ENCODE data around the gene TXNRD2. TPM values are rescaled to one million over a fixed set of nuclear protein-coding genes. Genes with fewer than 3 reads are reported as not detected.

TXNRD2 gene
- total RNA-seq, 1 donor from 2014 or later: 0.19 TPM

GRCh38 chr22:19863571-19863970, 78.0 kb downstream of the TXNRD2 start:
- H3K36me3 Mint-ChIP-seq: peaks cover 3% of the 10 kb centered on the region
- H3K9ac ChIP-seq: no peak overlapping the region

GRCh38 chr22:19862619-19863246, 78.9 kb downstream of the TXNRD2 start:
- H4K20me1 ChIP-seq (ENCODE audit: low read depth): peaks cover 5% of the 10 kb centered on the region
- no peak overlapping the region for H2AFZ ChIP-seq (replicated peaks)
- no peak overlapping the region for H3K27ac ChIP-seq
- peaks cover 5% of the 10 kb centered on the region for H3K36me3 Mint-ChIP-seq
- H3K27me3 Mint-ChIP-seq (ENCODE audit: insufficient read depth, low read depth): no peaks in the 10 kb centered on the region
- H3K9me3 ChIP-seq (ENCODE audit: low read depth): no peaks in the 10 kb centered on the region
- H3K9ac ChIP-seq: no peak overlapping the region
- no peaks in the 10 kb centered on the region for H3K4me1 Mint-ChIP-seq
- TF ChIP-seq CTCF (IDR thresholded peaks at IDR 0.05) (no peak), EZH2 (IDR thresholded peaks at IDR 0.05) (no peak), EZH2phosphoT487 (IDR thresholded peaks at IDR 0.05) (no peak)
- no peaks in the 10 kb centered on the region for H3K4me1 ChIP-seq
- H3K4me3 Mint-ChIP-seq: no peak overlapping the region
- H3K79me2 ChIP-seq (ENCODE audit: low read depth): no peaks in the 10 kb centered on the region
- no peaks in the 10 kb centered on the region for H3F3A ChIP-seq (ENCODE audit: low read depth)
- no peaks in the 10 kb centered on the region for H3K36me3 ChIP-seq
- H3K4me2 ChIP-seq: no peak overlapping the region
- no peaks in the 10 kb centered on the region for H3K9me3 Mint-ChIP-seq
- H3K4me3 ChIP-seq: no peak overlapping the region
- no peak overlapping the region for H3K27ac Mint-ChIP-seq
- H3K27me3 ChIP-seq: no peaks in the 10 kb centered on the region
- DNase-seq (ENCODE audit: low spot score): no peak

More at GRCh38 chr22:19863571-19863970, 78.0 kb downstream of the TXNRD2 start:
- no peak overlapping the region for H3K4me3 Mint-ChIP-seq
- no peaks in the 10 kb centered on the region for H3K27me3 ChIP-seq
- no peaks in the 10 kb centered on the region for H3F3A ChIP-seq (ENCODE audit: low read depth)
- no peaks in the 10 kb centered on the region for H3K9me3 Mint-ChIP-seq
- no peak overlapping the region for H3K4me2 ChIP-seq
- H2AFZ ChIP-seq (replicated peaks): no peak overlapping the region
- no peak for DNase-seq (ENCODE audit: low spot score)
- H3K79me2 ChIP-seq (ENCODE audit: low read depth): no peaks in the 10 kb centered on the region
- no peak overlapping the region for H3K27ac Mint-ChIP-seq
- H3K4me1 ChIP-seq: no peaks in the 10 kb centered on the region
- TF ChIP-seq EZH2 (IDR thresholded peaks at IDR 0.05) (no peak), EZH2phosphoT487 (IDR thresholded peaks at IDR 0.05) (no peak), CTCF (IDR thresholded peaks at IDR 0.05) (no peak)
- peaks cover 5% of the 10 kb centered on the region for H4K20me1 ChIP-seq (ENCODE audit: low read depth)
- H3K27me3 Mint-ChIP-seq (ENCODE audit: insufficient read depth, low read depth): no peaks in the 10 kb centered on the region
- H3K36me3 ChIP-seq: no peaks in the 10 kb centered on the region
- peaks cover 1% of the 10 kb centered on the region for H3K4me1 Mint-ChIP-seq
- no peaks in the 10 kb centered on the region for H3K9me3 ChIP-seq (ENCODE audit: low read depth)
- no peak overlapping the region for H3K27ac ChIP-seq
- no peak overlapping the region for H3K4me3 ChIP-seq

GRCh38 chr22:19859861-19860510, 81.6 kb downstream of the TXNRD2 start:
- Histone ChIP-seq H3K79me2 (ENCODE audit: low read depth) (peaks cover 15% of the 10 kb centered on the region), H3F3A (ENCODE audit: low read depth) (no peaks in the 10 kb centered on the region), H3K4me1 (peaks cover 8% of the 10 kb centered on the region), H2AFZ (replicated peaks) (no peak overlapping the region), H3K4me2 (no peak overlapping the region), H4K20me1 (ENCODE audit: low read depth) (no peaks in the 10 kb centered on the region), H3K9me3 (ENCODE audit: low read depth) (no peaks in the 10 kb centered on the region), H3K27ac (no peak overlapping the region), H3K4me3 (no peak overlapping the region), H3K36me3 (no peaks in the 10 kb centered on the region), H3K9ac (no peak overlapping the region), H3K27me3 (no peaks in the 10 kb centered on the region)
- Mint-ChIP-seq H3K4me1 (peaks cover 7% of the 10 kb centered on the region), H3K36me3 (peaks cover 7% of the 10 kb centered on the region), H3K27ac (no peak overlapping the region), H3K9me3 (no peaks in the 10 kb centered on the region), H3K4me3 (no peak overlapping the region), H3K27me3 (ENCODE audit: insufficient read depth, low read depth) (no peaks in the 10 kb centered on the region)
- no peak for DNase-seq (ENCODE audit: low spot score)
- TF ChIP-seq CTCF (IDR thresholded peaks at IDR 0.05) (no peak), EZH2 (IDR thresholded peaks at IDR 0.05) (no peak), EZH2phosphoT487 (IDR thresholded peaks at IDR 0.05) (no peak)
